Left lung (tissue), 10 donors: ENCODE results near the gene CBLN3. TPM values are rescaled to one million over a fixed set of nuclear protein-coding genes. Genes with fewer than 3 reads are reported as not detected.
"Not testable (repeated sequence)": the region's sequence is repeated elsewhere in the genome, so short reads cannot be mapped to it uniquely, and the experiment has no call there.

ENCODE experiments used
- ATAC-seq: fragments of 200-7000 bp; cut with Tn5 transposase; one replicate; pipeline ENCODE4 v1.9.1; 2020; ENCODE audit warnings: moderate library complexity
- DNase-seq, 4 donors: peaks; one replicate each; pipeline ENCODE4 v3.0.0-alpha.2; 2013 to 2020
- H3K27ac ChIP-seq, 2 donors: fragments of 200-600 bp; sonication (generic) in 1 of 2; one replicate each; pipeline versions ENCODE4 v1.5.0 to v1.8.0; 2020 to 2021
- H3K27me3 ChIP-seq, 2 donors: fragments of 200-600 bp; sonication (generic) in 1 of 2; one replicate each; pipeline versions ENCODE4 v1.5.0 to v1.8.0; 2020 to 2021
- H3K36me3 ChIP-seq, 2 donors: fragments of 200-600 bp; sonication (generic) in 1 of 2; one replicate each; pipeline versions ENCODE4 v1.5.0 to v1.8.0; 2020 to 2021
- H3K4me1 ChIP-seq, 2 donors: fragments of 200-600 bp; one replicate each; pipeline ENCODE4 v1.8.0; 2021
- H3K4me3 ChIP-seq, 2 donors: fragments of 200-600 bp; sonication (generic) in 1 of 2; one replicate each; pipeline versions ENCODE4 v1.5.0 to v1.8.0; 2020 to 2021; ENCODE audit warnings: mild to moderate bottlenecking in 1 of 2
- H3K9me3 ChIP-seq, 2 donors: fragments of 200-600 bp; sonication (generic) in 1 of 2; one replicate each; pipeline versions ENCODE4 v1.5.0 to v1.8.0; 2020 to 2021
- CTCF ChIP-seq, 2 donors: fragments of 200-600 bp; sonication (generic) in 1 of 2; IDR thresholded peaks; one replicate each; pipeline versions ENCODE4 v1.5.0 to v1.8.0; 2021; ENCODE audit warnings: antibody characterized with exemption in 2 of 2
- intact Hi-C, 2 donors: fragments of 100-400 bp; cut with DNase I; formaldehyde crosslinking; loops; one replicate each; pipeline versions ENCODE4 v1.11.2 to v1.14.2; 2022
- polyA plus RNA-seq, 6 donors: library from polyadenylated mRNA; unstranded; fragments of 120-200 nt; gene quantifications; one replicate each; pipeline ENCODE4 v1.2.1, GENCODE V29; 2013; ENCODE audit not compliant: insufficient read length in 6 of 6
- total RNA-seq, 2 donors: library from RNA; stranded (reverse); fragmentation: NEBNext Ultra II Directional; extraction: Animal tissue kit (Norgen Biotek cat#: 25700); gene quantifications; one replicate each; pipeline ENCODE4 v1.2.1, GENCODE V29; 2021
- donor health status: DM: no; HTN: yes; CAD: no.
- donor health status: DM: no; HTN: no; CAD: no.

CBLN3 gene
- total and polyA plus RNA-seq, 8 donors, result 2.2 to 6.4 (median 3.8) TPM

GRCh38 chr14:24392325-24393091, 37.0 kb downstream of the CBLN3 start:
- H3K9me3 ChIP-seq, result no peaks in the 10 kb centered on the region
- ATAC-seq, result peak; percentile 75
- H3K27ac ChIP-seq, result no peak overlapping the region
- no peak overlapping the region for H3K4me3 ChIP-seq
- no peak for TF ChIP-seq CTCF (IDR thresholded peaks at IDR 0.05)
- peak in 1 of 4 donors; percentile 59 for DNase-seq
- H3K4me1 ChIP-seq, result peaks cover 2 to 11% of the 10 kb centered on the region in 2 donors
- intact Hi-C loops, result no loop called here
- no peaks in the 10 kb centered on the region for H3K36me3 ChIP-seq
- no peaks in the 10 kb centered on the region for H3K27me3 ChIP-seq

GRCh38 chr14:24390701-24391468, 38.6 kb downstream of the CBLN3 start:
- Histone ChIP-seq H3K9me3 (no peaks in the 10 kb centered on the region), H3K36me3 (no peaks in the 10 kb centered on the region), H3K4me3 (no peak overlapping the region), H3K27me3 (no peaks in the 10 kb centered on the region), H3K27ac (no peak overlapping the region), H3K4me1 (peaks cover 2 to 11% of the 10 kb centered on the region in 2 donors)
- intact Hi-C loops, result no loop called here
- DNase-seq (no peak), ATAC-seq (no peak)
- TF ChIP-seq CTCF (IDR thresholded peaks at IDR 0.05), result no peak

- ATAC-seq (no peak), DNase-seq (no peak)
- Histone ChIP-seq H3K4me3 (no peak overlapping the region), H3K9me3 (no peaks in the 10 kb centered on the region), H3K27me3 (no peaks in the 10 kb centered on the region), H3K27ac (no peak overlapping the region), H3K4me1 (peaks cover 2 to 11% of the 10 kb centered on the region in 2 donors), H3K36me3 (no peaks in the 10 kb centered on the region)
- no peak for TF ChIP-seq CTCF (IDR thresholded peaks at IDR 0.05)
- intact Hi-C loops, result no loop called here
Observed at GRCh38 chr14:24389226-24389848, 40.1 kb downstream of the CBLN3 start.

GRCh38 chr14:24388474-24389179, 40.8 kb downstream of the CBLN3 start:
- H3K36me3 ChIP-seq, result no peaks in the 10 kb centered on the region
- ATAC-seq, result no peak
- H3K27me3 ChIP-seq, result no peaks in the 10 kb centered on the region
- peaks cover 2 to 11% of the 10 kb centered on the region in 2 donors for H3K4me1 ChIP-seq
- intact Hi-C loops, result no loop called here
- no peak overlapping the region for H3K27ac ChIP-seq
- no peaks in the 10 kb centered on the region for H3K9me3 ChIP-seq
- DNase-seq, result no peak
- no peak for TF ChIP-seq CTCF (IDR thresholded peaks at IDR 0.05)
- no peak overlapping the region for H3K4me3 ChIP-seq

GRCh38 chr14:24387579-24387978, 41.9 kb downstream of the CBLN3 start:
- H3K4me3 ChIP-seq, H3K36me3 ChIP-seq, H3K27me3 ChIP-seq, ATAC-seq, intact Hi-C loops, H3K27ac ChIP-seq, H3K9me3 ChIP-seq, DNase-seq: not testable (repeated sequence)
- H3K4me1 ChIP-seq, result peaks cover 2 to 11% of the 10 kb centered on the region in 2 donors
